ENCODE results near the gene HTR5A. TPM values are rescaled to one million over a fixed set of nuclear protein-coding genes. Genes with fewer than 3 reads are reported as not detected.
"Not testable (repeated sequence)": the region's sequence is repeated elsewhere in the genome, so short reads cannot be mapped to it uniquely, and the experiment has no call there.

The HTR5A gene
- total RNA-seq: not detected

- H3K27ac Mint-ChIP-seq: no peak within 1 kb of the TSS
- peaks cover 0 to 4% of the 10 kb centered on the region in 2 donors for H3K36me3 Mint-ChIP-seq
- ATAC-seq: peak; percentile 37 to 100
- DNase-seq (ENCODE audit: low spot score in 2 of 2): peak in 1 of 2 donors; percentile 90
- peaks cover 0 to 5% of the 10 kb centered on the region in 2 donors for H3K9me3 Mint-ChIP-seq
These were observed at the start of gene HTR5A for GRCh38 chr7:155069992-155070751. Gene HTR5A, plus strand, starts transcription at chr7:155070324. Its CDS starts 576 bp downstream, at chr7:155070900.

DNA sequence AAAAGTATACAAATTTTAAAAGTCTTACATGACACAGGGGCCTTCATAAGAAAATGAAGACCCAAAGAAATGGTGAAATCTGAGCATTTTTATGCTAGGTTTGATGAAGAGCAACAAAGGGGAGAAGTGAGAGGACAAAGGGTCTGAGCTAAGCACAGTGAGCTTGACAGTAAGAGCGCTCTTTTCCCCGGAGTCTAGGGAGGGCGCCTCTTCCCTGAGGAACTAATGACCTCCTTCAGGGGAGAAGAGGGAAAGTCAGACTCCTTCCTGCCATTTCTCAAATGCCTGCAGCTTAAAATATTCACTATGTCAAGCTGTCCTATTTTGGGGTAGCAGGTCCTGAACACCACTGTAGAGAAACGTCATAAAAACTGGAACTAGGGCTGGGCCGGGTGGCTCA lies 49.1 kb upstream of the HTR5A start:
- ATAC-seq (no peak), DNase-seq (ENCODE audit: low spot score in 2 of 2) (no peak)
- H3K9me3 Mint-ChIP-seq: no peaks in the 10 kb centered on the region
- no peaks in the 10 kb centered on the region for H3K36me3 Mint-ChIP-seq
- H3K27ac Mint-ChIP-seq: no peak overlapping the region

DNA sequence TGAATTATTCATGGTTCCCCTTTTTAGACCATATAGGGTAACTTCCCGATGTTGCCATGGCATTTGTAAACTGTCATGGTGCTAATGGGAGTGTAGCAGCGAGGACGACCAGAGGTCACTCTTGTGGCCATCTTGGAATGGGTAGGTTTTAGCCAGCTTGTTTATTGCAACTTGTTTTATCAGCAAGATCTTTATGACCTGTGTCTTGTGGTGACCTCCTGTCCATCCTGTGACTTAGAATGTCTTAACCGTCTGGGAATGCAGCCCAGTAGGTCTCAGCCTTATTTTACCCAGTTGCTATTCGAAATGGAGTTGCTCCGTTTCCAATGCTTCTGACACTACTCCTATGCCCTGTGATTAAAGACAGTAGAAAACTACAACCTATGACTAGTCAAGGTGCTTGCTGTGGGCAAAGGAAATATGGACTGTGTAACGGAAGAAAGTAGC lies 48.4 kb upstream of the HTR5A start:
- Mint-ChIP-seq H3K36me3 (no peaks in the 10 kb centered on the region), H3K9me3 (no peaks in the 10 kb centered on the region), H3K27ac (no peak overlapping the region)
- DNase-seq (ENCODE audit: low spot score in 2 of 2) (no peak), ATAC-seq (no peak)

DNA sequence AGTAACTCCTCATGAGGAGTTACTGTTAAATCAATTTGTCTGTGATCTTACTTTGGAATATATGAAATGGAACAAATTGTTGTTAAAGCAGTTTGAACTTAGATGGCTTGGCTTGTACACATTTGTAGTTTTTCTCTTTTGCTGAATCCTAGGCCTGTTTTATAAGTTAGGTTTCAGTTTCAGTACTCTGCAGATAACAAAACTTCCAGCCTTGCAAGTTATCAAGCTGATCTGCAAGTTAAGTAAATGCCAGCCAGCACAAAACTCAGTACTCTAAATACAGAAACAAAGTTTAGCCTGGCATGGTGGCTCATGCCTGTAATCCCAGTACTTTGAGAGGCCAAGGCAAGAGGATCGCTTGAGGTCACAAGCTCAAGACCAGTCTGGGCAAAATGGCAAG lies 42.2 kb upstream of the HTR5A start:
- H3K9me3 Mint-ChIP-seq: peaks cover 0 to 4% of the 10 kb centered on the region in 2 donors
- no peak overlapping the region for H3K27ac Mint-ChIP-seq
- no peak for DNase-seq (ENCODE audit: low spot score in 2 of 2)
- no peaks in the 10 kb centered on the region for H3K36me3 Mint-ChIP-seq
- no peak for ATAC-seq

DNA sequence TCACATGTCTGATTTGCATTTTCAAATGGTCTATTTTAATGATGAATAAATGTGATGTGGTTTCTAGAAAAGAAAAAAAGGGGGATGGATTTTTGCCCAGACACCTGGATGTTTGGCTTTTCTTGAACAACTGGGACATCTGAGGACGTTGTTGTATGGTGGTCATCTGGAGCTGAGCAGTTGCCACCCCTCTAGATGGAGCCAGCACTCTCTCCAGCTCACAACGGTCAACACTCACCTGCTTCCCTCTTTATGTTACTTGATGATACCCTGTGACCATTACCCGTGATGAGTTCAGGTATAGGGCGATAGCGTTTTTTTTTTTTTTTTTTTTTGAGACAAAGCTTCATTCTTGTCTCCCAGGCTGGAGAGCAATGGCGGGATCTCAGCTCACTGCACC lies 37.1 kb upstream of the HTR5A start:
- no peak for ATAC-seq
- no peak for DNase-seq (ENCODE audit: low spot score in 2 of 2)
- Mint-ChIP-seq H3K27ac (no peak overlapping the region), H3K9me3 (no peaks in the 10 kb centered on the region), H3K36me3 (no peaks in the 10 kb centered on the region)

- not testable (repeated sequence) for DNase-seq (ENCODE audit: low spot score in 2 of 2); H3K9me3 Mint-ChIP-seq; H3K27ac Mint-ChIP-seq; H3K36me3 Mint-ChIP-seq; ATAC-seq
These were observed 35.6 kb upstream of the HTR5A start for GRCh38 chr7:155034495-155034894.

DNA sequence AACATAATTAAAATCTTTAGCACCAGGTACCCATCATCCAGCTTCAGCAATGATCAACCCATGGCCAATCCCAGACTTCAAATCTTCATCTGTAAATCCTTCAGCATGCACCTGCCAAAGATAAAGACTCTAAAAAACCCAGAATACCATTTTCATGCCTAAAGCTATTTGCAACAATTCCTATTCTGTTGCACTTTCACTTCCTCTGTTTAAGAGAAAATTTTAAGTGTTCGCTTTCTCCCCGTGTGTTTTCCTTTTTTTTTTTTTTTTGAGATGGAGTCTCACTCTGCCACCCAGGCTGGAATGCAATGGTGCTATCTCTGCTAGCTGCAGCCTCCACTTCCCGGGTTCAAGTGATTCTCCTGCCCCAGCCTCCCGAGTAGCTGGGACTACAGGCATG lies 31.8 kb upstream of the HTR5A start:
- no peaks in the 10 kb centered on the region for H3K36me3 Mint-ChIP-seq
- DNase-seq (ENCODE audit: low spot score in 2 of 2): no peak

DNA sequence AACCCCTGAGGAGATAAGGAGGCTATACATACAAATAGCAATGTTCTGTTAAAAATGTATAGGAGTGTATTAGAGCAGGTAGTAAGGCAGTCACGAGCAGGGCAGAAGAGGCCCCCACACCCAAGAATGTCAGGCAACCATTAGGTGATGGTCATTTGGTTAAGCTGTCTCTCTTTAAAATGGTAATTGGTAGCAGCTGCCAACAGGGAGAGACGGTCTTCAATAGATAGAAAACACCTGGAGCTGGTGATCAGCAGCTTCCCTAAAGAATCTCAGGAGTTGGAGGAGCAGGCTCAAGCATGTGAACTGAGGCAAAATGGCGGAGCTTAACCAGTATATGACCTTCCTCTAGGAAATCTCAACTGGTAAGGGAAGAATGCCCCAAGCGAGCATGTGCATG lies 26.4 kb upstream of the HTR5A start:
- no peak for ATAC-seq
- no peak for DNase-seq (ENCODE audit: low spot score in 2 of 2)
- Mint-ChIP-seq H3K27ac (no peak overlapping the region), H3K36me3 (no peaks in the 10 kb centered on the region), H3K9me3 (peaks cover 3 to 4% of the 10 kb centered on the region in 2 donors)

More for the DNA sequence above, 31.8 kb upstream of the HTR5A start:
- ATAC-seq: no peak
- Mint-ChIP-seq H3K27ac (no peak overlapping the region), H3K9me3 (peaks cover 1 to 3% of the 10 kb centered on the region in 2 donors)

DNA sequence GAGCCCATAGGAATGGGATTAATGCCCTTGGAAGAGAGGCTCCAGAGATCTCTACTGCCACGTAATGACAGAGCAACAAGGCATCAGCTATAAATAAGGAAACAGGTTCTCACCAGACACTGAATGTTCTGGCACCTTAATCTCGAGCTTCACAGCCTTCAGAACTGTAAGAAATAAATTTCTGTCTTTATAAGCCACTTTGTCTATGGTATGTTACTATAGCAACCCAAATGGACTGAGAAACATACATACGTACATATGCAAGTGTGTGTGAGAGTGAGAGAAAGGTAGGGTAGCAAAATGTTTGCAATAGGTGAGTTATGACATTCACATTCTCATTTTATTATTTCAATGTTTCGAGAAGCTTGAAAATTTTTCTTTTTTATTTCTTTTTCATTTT lies 22.1 kb upstream of the HTR5A start:
- DNase-seq (ENCODE audit: low spot score in 2 of 2): no peak
- no peaks in the 10 kb centered on the region for H3K36me3 Mint-ChIP-seq
- no peak for ATAC-seq
- H3K27ac Mint-ChIP-seq: no peak overlapping the region
- H3K9me3 Mint-ChIP-seq: peaks cover 0 to 4% of the 10 kb centered on the region in 2 donors

GRCh38 chr7:155051355-155051754 lies 18.8 kb upstream of the HTR5A start:
- Mint-ChIP-seq H3K27ac (no peak overlapping the region), H3K36me3 (no peaks in the 10 kb centered on the region), H3K9me3 (no peaks in the 10 kb centered on the region)
- ATAC-seq: no peak
- DNase-seq (ENCODE audit: low spot score in 2 of 2): no peak

DNA sequence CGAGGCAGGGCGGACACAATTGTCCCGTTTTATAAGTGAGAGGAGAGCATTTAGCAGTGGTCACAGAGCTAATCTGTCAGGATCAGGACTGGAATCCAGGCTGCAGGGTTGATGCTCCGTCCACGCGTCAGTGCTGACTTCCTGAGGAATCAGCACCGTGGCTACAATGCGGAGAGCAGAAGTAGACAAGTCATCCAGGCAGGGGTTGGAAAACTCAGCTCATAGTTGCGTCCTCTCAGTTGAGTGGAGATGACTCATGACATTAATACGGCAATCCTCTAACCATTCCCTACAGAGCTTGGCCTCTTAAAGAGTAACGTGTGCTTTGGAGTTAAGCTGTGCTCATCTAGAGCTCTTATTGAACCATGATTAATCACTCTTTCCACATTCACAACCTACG lies 17.1 kb upstream of the HTR5A start:
- Mint-ChIP-seq H3K9me3 (no peaks in the 10 kb centered on the region), H3K36me3 (no peaks in the 10 kb centered on the region), H3K27ac (no peak overlapping the region)
- DNase-seq (ENCODE audit: low spot score in 2 of 2): no peak
- ATAC-seq: no peak

GRCh38 chr7:155054761-155055160 lies 15.4 kb upstream of the HTR5A start:
- Mint-ChIP-seq H3K27ac (no peak overlapping the region), H3K9me3 (no peaks in the 10 kb centered on the region), H3K36me3 (no peaks in the 10 kb centered on the region)
- no peak for DNase-seq (ENCODE audit: low spot score in 2 of 2)
- no peak for ATAC-seq

GRCh38 chr7:155057076-155057475 lies 13.0 kb upstream of the HTR5A start:
- ATAC-seq (no peak), DNase-seq (ENCODE audit: low spot score in 2 of 2) (no peak)
- Mint-ChIP-seq H3K9me3 (no peaks in the 10 kb centered on the region), H3K27ac (no peak overlapping the region), H3K36me3 (no peaks in the 10 kb centered on the region)

GRCh38 chr7:155058896-155059295 lies 11.2 kb upstream of the HTR5A start:
- DNase-seq (ENCODE audit: low spot score in 2 of 2) (no peak), ATAC-seq (no peak)
- Mint-ChIP-seq H3K9me3 (no peaks in the 10 kb centered on the region), H3K36me3 (no peaks in the 10 kb centered on the region), H3K27ac (no peak overlapping the region)

DNA sequence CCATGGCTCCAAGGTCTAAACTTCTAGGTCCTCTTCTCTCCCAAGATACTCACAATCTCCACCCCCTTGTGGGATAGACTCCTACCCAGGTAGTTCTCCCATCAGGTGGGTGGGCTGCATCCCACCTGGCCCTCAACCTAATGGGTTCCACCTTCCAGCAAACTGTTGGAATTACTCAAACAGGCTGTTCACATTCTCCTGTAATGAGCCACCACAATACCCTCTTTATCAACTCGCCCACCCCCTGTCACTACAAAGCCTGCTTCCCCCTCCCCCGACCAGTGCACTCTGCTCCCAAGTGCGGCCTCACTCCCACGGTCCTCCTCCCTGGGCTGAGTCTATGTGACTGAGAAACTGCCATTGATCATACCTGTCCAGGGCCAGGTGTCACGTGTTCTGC lies 10.4 kb upstream of the HTR5A start:
- Mint-ChIP-seq H3K36me3 (no peaks in the 10 kb centered on the region), H3K27ac (no peak overlapping the region), H3K9me3 (no peaks in the 10 kb centered on the region)
- DNase-seq (ENCODE audit: low spot score in 2 of 2) (no peak), ATAC-seq (no peak)

- ATAC-seq: no peak
- Mint-ChIP-seq H3K9me3 (no peaks in the 10 kb centered on the region), H3K27ac (no peak overlapping the region), H3K36me3 (peaks cover 0 to 4% of the 10 kb centered on the region in 2 donors)
- no peak for DNase-seq (ENCODE audit: low spot score in 2 of 2)
These were observed 7.7 kb upstream of the HTR5A start for GRCh38 chr7:155062411-155062810.

DNA sequence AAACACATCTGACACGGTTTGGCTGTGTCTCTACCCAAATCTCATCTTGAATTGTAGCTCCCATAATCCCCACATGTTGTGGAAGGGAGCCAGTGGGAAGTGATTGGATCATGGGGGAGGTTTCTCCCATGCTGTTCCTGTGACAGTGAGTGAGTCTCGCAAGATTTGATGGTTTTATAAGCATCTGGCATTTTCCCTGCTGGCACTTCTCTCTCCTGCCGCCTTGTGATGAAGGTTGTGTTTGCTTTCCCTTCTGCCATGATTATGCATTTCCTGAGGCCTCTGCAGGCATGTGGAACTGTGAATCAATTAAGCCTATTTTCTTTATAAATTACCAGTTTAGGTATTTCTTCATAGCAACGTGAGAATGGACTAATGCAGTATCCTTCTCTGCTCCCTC lies 5.9 kb upstream of the HTR5A start:
- ATAC-seq: no peak
- Mint-ChIP-seq H3K27ac (no peak overlapping the region), H3K36me3 (peaks cover 0 to 4% of the 10 kb centered on the region in 2 donors), H3K9me3 (no peaks in the 10 kb centered on the region)
- no peak for DNase-seq (ENCODE audit: low spot score in 2 of 2)

DNA sequence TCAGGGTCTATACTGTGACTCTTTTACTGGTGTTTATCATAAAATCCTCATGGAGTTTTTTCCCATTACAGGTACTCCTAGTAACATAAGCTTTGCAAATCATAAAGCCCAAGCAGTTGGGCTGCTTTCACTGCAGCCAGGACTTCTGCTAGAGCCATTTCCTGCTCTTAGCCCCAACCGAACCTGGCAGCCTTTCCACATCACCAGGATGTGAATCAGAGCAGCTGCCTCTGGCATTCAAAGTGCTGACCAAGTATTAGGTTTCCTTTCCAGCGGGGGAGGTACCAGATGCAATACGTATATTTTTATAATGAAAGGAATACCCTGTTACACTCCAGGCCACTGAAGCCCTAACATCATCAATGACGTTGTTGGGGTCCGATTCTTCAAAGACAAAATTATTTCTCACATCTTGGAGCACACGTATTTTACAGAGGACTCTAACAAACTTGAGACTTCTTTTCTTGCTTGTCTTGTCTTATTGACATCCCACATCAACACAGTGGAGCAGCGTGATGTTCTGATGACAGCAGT lies 3.6 kb upstream of the HTR5A start:
- H3K36me3 Mint-ChIP-seq: peaks cover 0 to 4% of the 10 kb centered on the region in 2 donors
- ATAC-seq: no peak
- H3K27ac Mint-ChIP-seq: no peak overlapping the region

More for the DNA sequence above, 3.6 kb upstream of the HTR5A start:
- peaks cover 0 to 5% of the 10 kb centered on the region in 2 donors for H3K9me3 Mint-ChIP-seq
- DNase-seq (ENCODE audit: low spot score in 2 of 2): no peak

Data from activated naive CD4-positive, alpha-beta T cell treated with anti-CD3 and anti-CD28 coated beads, Interleukin-2, amount 50 U/mL, for 72 hours (primary cell).